Measurements from ENCODE around the gene GNAT3. TPM values are rescaled to one million over a fixed set of nuclear protein-coding genes. Genes with fewer than 3 reads are reported as not detected.

GNAT3 gene
- total and polyA plus RNA-seq, 2 of the 8 experiments (the other 6 are each of a cell fraction or from before 2014, with no cell fraction given), result not detected

DNA sequence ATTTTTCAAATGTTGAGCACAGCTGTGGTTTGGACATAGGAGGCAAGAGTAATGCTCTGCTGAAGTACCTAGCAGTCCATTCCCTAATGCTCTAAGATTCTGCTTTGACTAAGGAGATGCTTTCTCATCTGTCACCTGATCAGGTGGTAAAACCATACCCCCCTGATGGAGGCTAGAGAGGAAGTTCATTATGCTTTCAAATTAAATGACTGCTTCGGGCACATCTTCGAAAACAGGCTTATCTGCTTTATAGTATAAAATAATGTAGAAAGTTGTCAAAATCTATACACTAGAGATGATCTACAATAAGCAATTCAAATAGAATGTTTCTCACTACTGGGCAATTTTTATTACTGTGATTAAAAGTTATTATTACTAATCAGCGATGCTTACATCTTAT, at the start of gene GNAT3 (continued):
- TF ChIP-seq, protein P1, sequence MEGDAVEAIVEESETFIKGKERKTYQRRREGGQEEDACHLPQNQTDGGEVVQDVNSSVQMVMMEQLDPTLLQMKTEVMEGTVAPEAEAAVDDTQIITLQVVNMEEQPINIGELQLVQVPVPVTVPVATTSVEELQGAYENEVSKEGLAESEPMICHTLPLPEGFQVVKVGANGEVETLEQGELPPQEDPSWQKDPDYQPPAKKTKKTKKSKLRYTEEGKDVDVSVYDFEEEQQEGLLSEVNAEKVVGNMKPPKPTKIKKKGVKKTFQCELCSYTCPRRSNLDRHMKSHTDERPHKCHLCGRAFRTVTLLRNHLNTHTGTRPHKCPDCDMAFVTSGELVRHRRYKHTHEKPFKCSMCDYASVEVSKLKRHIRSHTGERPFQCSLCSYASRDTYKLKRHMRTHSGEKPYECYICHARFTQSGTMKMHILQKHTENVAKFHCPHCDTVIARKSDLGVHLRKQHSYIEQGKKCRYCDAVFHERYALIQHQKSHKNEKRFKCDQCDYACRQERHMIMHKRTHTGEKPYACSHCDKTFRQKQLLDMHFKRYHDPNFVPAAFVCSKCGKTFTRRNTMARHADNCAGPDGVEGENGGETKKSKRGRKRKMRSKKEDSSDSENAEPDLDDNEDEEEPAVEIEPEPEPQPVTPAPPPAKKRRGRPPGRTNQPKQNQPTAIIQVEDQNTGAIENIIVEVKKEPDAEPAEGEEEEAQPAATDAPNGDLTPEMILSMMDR (IDR thresholded peaks at IDR 0.05; ENCODE audit: control extremely low read depth in 1 of 3, insufficient read depth in 1 of 3, low read depth in 1 of 3, low read length in 3 of 3), result no peak
- no peak for TF ChIP-seq JUN (IDR thresholded peaks at IDR 0.05; ENCODE audit: low read depth, low read length)
- TF ChIP-seq SUZ12 (IDR thresholded peaks at IDR 0.05; ENCODE audit: low read length), result no peak
- TF ChIP-seq KDM5A (IDR thresholded peaks at IDR 0.05; ENCODE audit: low read length), result no peak
- TF ChIP-seq TAF7 (optimal IDR thresholded peaks at IDR 0.05; ENCODE audit: borderline replicate concordance, low read depth, low read length), result no peak
- no peak for TF ChIP-seq ZNF274 (IDR thresholded peaks at IDR 0.05; ENCODE audit: borderline replicate concordance, extremely low read depth, low read length)
- no peak for TF ChIP-seq YY1 (IDR thresholded peaks at IDR 0.05; ENCODE audit: low read depth, low read length)
- TF ChIP-seq CEBPB (IDR thresholded peaks at IDR 0.05; ENCODE audit: low read depth, low read length), result no peak

Measured in H1 (cell line).